ENCODE results near the gene MRPS26. TPM values are rescaled to one million over a fixed set of nuclear protein-coding genes. Genes with fewer than 3 reads are reported as not detected.

The MRPS26 gene
- total RNA-seq, 6 donors from 2014 or later = 36.7 to 65.5 (median 51.4) TPM

DNA sequence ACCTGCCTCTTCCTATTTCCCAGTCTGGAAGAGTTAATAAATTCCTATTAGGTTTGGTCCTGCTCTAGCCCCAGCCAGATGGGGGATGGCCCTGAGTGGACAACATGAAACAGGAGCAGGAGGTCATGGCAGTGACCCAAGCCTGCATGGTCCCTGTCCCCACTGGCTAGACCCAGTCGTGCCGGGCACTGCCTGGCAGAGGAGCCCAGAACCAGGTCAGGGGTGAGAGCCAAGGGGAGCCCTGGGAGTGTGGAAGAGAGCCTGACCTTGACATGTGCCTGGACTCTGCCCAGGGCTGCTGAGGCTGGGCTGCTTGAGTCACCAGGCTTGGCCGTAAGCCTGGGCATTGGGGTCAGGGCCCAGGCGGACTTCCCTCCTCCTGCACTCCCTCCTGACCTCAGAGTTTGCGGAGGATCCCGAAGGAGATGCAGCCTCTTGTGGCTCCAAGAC lies 35.1 kb downstream of the MRPS26 start:
- WGBS, 2 donors = 42 to 54% methylated on average over 4 to 6 of the region's 6 CpGs
- no peak overlapping the region for H3K27ac ChIP-seq

DNA sequence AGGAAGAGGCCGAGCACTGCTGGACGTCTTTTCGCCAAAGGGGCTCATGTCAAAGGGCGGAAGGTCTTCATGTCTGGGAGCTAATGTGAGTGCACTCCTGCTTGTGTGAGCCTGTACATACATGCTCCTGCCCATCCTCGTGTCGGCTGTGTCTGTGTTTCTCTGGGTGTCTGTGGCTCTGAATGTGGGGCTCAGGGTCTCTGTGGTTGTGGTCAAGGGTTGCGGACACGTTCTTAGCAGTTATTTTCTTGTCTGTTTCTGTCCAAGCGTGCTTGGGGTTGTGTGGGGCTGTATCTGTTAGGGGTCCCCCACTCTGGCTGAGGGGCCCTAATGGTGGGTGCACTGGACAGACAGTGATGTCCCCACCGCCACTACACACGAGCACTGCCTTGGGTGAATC lies 35.8 kb downstream of the MRPS26 start:
- peaks cover 9 to 23% (median 15%) of the 10 kb centered on the region in 4 donors for H3K4me1 ChIP-seq
- DNase-seq (no peak), ATAC-seq (ENCODE audit: low FRiP score in 2 of 2) (no peak)
- H3K4me3 ChIP-seq = no peak overlapping the region
- no peak overlapping the region for H3K27ac ChIP-seq
- TF ChIP-seq POLR2AphosphoS5 (IDR thresholded peaks at IDR 0.05) = no peak
- TF ChIP-seq, protein P1, sequence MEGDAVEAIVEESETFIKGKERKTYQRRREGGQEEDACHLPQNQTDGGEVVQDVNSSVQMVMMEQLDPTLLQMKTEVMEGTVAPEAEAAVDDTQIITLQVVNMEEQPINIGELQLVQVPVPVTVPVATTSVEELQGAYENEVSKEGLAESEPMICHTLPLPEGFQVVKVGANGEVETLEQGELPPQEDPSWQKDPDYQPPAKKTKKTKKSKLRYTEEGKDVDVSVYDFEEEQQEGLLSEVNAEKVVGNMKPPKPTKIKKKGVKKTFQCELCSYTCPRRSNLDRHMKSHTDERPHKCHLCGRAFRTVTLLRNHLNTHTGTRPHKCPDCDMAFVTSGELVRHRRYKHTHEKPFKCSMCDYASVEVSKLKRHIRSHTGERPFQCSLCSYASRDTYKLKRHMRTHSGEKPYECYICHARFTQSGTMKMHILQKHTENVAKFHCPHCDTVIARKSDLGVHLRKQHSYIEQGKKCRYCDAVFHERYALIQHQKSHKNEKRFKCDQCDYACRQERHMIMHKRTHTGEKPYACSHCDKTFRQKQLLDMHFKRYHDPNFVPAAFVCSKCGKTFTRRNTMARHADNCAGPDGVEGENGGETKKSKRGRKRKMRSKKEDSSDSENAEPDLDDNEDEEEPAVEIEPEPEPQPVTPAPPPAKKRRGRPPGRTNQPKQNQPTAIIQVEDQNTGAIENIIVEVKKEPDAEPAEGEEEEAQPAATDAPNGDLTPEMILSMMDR (IDR thresholded peaks at IDR 0.05) = no peak
- no peak for TF ChIP-seq POLR2A (IDR thresholded peaks at IDR 0.05)
- TF ChIP-seq EP300 (IDR thresholded peaks at IDR 0.05) = no peak
- peaks cover 0 to 32% (median 17%) of the 10 kb centered on the region in 4 donors for H3K27me3 ChIP-seq
- 83 to 90% methylated on average over 10 to 11 of the region's 11 CpGs for WGBS, 2 donors
- H3K36me3 ChIP-seq = no peaks in the 10 kb centered on the region
- no peaks in the 10 kb centered on the region for H3K9me3 ChIP-seq

More for the DNA sequence above, 35.1 kb downstream of the MRPS26 start:
- no peak for TF ChIP-seq POLR2A (IDR thresholded peaks at IDR 0.05)
- TF ChIP-seq, protein P1 (IDR thresholded peaks at IDR 0.05) = no peak
- no peak for TF ChIP-seq EP300 (IDR thresholded peaks at IDR 0.05)
- TF ChIP-seq POLR2AphosphoS5 (IDR thresholded peaks at IDR 0.05) = no peak
- Histone ChIP-seq H3K4me1 (peaks cover 9 to 23% (median 15%) of the 10 kb centered on the region in 4 donors), H3K4me3 (no peak overlapping the region), H3K9me3 (no peaks in the 10 kb centered on the region), H3K27me3 (peaks cover 0 to 32% (median 17%) of the 10 kb centered on the region in 4 donors), H3K36me3 (no peaks in the 10 kb centered on the region)
- ATAC-seq (ENCODE audit: low FRiP score in 2 of 2) (peak in 1 of 2 donors; percentile 77), DNase-seq (peak; percentile 39 to 43)

DNA sequence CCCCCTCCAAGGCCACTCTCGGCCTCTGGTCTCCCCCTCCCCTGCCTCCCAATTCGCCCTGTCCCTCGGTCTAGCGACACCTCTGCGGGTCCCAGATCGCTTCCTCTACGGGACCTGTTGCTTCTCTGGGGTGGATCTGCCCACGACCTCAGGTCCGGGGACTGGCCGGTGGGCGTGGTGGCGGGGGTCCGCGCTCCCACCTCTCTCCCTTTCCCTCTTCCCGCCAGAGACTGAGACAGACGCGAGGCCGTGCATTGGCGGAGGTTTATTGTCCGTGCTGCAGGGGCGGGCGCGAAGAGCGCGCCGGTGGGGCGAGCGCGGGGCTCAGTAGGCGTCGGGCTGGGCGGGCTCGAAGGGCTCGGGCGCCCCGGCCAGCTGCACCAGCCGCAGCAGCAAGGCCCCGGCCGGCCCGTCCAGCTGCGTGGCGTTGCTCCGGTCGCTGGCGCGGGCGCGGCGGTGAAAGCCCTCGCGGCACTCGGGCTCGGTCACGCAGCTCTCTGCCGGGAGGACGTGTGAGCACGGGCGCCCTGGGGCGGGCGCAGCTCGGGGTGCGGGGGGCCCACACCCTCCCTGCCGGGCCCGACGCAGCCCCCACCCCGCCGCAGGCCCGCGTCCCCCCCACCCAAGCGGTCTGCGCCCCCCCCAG lies 36.6 kb downstream of the MRPS26 start:
- Histone ChIP-seq H3K27me3 (peaks cover 0 to 32% (median 17%) of the 10 kb centered on the region in 4 donors), H3K27ac (no peak overlapping the region), H3K4me1 (peaks cover 9 to 17% (median 13%) of the 10 kb centered on the region in 4 donors), H3K36me3 (no peaks in the 10 kb centered on the region), H3K9me3 (no peaks in the 10 kb centered on the region), H3K4me3 (peak overlapping the region in 3 of 4 donors; percentile 30 to 42 (median 40))
- WGBS, 2 donors = 9 to 21% methylated on average over 7 to 31 of the region's 71 CpGs
- TF ChIP-seq POLR2AphosphoS5 (IDR thresholded peaks at IDR 0.05) (no peak), POLR2A (IDR thresholded peaks at IDR 0.05) (no peak), EP300 (IDR thresholded peaks at IDR 0.05) (no peak)
- TF ChIP-seq, protein P1 (IDR thresholded peaks at IDR 0.05) = no peak
- DNase-seq = peak in 1 of 2 donors; percentile 87
- peak in 1 of 2 donors; percentile 53 for ATAC-seq (ENCODE audit: low FRiP score in 2 of 2)

DNA sequence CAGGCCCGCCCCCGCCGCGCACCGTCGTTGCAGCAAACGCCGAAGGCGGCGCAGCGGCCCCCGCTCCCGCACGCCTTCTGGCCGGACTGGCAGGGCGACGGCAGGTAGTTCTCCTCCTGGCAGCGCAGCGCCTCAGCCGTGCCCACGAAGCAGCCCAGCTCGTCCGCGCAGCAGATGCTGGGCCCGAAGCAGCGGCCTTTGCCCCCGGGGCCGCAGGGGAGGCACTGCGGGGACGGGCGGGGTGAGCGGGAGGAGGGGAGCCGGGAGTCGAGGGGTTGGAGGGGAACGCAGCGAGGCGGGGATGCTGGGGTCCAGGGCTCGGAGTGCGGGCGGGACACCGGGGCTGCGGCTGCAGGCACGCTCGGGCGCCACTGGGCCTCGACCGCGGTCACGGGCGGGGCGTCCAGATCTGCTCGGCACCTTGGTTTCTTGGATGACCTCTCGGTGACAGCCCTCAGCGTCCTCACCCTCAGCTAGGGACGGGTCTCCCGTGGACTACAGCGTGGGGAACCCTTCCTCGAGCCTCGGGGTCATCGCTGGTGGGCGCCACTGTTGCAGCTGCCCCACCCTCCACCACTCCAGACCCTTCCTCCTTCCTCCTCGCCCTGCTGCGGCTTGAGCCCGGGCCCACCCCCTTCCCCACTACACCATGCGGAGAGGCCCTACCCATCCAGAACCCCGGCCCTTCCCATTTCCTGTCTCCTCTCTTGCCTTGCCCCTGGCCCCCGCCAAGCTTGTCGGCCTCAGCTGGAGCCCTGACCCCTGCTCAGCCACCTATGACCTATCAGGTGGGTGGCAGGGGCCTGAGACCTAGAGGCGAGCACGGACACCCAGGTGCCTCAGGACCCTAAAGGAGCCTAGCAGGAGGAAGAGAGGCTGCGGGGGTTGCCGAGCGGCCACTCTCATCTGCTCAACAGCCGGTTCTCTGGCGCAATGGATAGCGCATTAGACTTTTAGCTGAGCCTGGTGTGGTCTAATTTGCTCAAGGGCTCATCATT lies 37.4 kb downstream of the MRPS26 start:
- Histone ChIP-seq H3K4me3 (peak overlapping the region in 3 of 4 donors; percentile 30 to 42 (median 40)), H3K36me3 (no peaks in the 10 kb centered on the region), H3K27ac (no peak overlapping the region), H3K9me3 (no peaks in the 10 kb centered on the region), H3K4me1 (peaks cover 9 to 17% (median 13%) of the 10 kb centered on the region in 4 donors), H3K27me3 (peaks cover 0 to 32% (median 17%) of the 10 kb centered on the region in 4 donors)
- DNase-seq (peak in 1 of 2 donors; percentile 86), ATAC-seq (ENCODE audit: low FRiP score in 2 of 2) (no peak)
- WGBS, 2 donors = 19 to 23% methylated on average over 29 to 33 of the region's 76 CpGs
- TF ChIP-seq POLR2AphosphoS5 (IDR thresholded peaks at IDR 0.05) (no peak), EP300 (IDR thresholded peaks at IDR 0.05) (no peak), POLR2A (IDR thresholded peaks at IDR 0.05) (no peak)
- TF ChIP-seq, protein P1 (IDR thresholded peaks at IDR 0.05) = no peak
